BJ (cell line): ENCODE measurements around the gene PTGIS. TPM values are rescaled to one million over a fixed set of nuclear protein-coding genes. Genes with fewer than 3 reads are reported as not detected.
A peak's percentile ranks its signal among the peaks of the same experiment; 100 is the strongest.

Source experiments
- CTCF ChIA-PET: fragments of 350-600 bp; formaldehyde crosslinking; extraction: SDS; loops from one replicate; lab custom pipeline; 2021; ENCODE audit warnings: antibody characterized with exemption, inconsistent platforms; lab: Yijun Ruan, JAX
- POLR2A ChIA-PET: fragments of 300-600 bp; sonication (Branson Sonifier 250); formaldehyde crosslinking; extraction: SDS; loops from one replicate; lab custom pipeline; 2021; ENCODE audit warnings: antibody characterized with exemption; lab: Charles Lee
- DNase-seq: peaks from one replicate; pipeline ENCODE4 v3.0.0-alpha.2; 2011; ENCODE audit warnings: low read depth
- H3K27me3 ChIP-seq: 2 replicates; pipeline ENCODE4 v1.6.0; 2011; ENCODE audit warnings: low read length; ENCODE audit not compliant: control insufficient read depth, insufficient read depth
- H3K36me3 ChIP-seq: 2 replicates; pipeline ENCODE4 v1.5.1; 2011; ENCODE audit warnings: low read length; ENCODE audit not compliant: control insufficient read depth, insufficient read depth
- H3K4me3 ChIP-seq: 2 replicates; pipeline ENCODE4 v1.5.1; 2011; ENCODE audit warnings: low read depth, mild to moderate bottlenecking, control low read depth, low read length
- polyA plus RNA-seq: library from polyadenylated mRNA; depleted of rRNA; stranded (reverse); fragments of >200 nt; gene quantifications from 2 replicates; pipeline ENCODE4 v1.2.3, GENCODE V29; 2011
- TF ChIP-seq, protein P1 (sequence below): IDR thresholded peaks from 2 replicates; pipeline ENCODE4 v1.5.1; 2011; ENCODE audit warnings: low read depth, mild to moderate bottlenecking, control low read depth, inconsistent platforms, low read length, moderate library complexity; ENCODE audit not compliant: insufficient read depth

Gene PTGIS
- polyA plus RNA-seq, 1 experiment, result 39.0 TPM

DNA sequence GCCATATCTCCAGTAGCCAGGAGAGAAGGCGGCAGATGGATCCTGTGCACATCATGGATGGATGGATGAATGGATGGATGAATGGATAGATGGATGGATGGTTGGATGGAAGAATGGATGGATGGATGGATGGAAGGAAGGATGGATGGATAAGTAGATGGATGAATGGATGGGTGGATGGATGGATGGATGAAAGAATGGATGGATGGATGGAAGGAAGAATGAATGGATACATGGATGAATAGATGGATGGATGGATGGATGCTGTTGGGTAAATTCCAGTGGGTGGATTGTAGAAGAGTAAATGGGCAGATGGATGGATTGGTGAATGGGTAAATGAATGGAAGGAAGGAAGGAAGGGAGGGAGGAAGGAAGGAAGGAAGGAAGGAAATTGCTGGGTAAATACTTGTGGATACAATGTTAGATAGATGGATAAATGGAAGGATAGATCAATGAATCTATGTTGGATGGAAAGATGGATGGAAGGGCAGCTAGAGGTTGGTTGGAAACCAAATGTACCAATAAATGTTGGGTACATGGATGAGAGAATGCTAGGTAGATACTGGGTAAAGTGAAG, 19.5 kb downstream of the PTGIS start:
- H3K4me3 ChIP-seq, result no peak overlapping the region
- POLR2A ChIA-PET, result no interaction called here
- H3K27me3 ChIP-seq, result peaks cover 4% of the 10 kb centered on the region; the same call in 1 of the 2 replicates
- TF ChIP-seq, protein P1, sequence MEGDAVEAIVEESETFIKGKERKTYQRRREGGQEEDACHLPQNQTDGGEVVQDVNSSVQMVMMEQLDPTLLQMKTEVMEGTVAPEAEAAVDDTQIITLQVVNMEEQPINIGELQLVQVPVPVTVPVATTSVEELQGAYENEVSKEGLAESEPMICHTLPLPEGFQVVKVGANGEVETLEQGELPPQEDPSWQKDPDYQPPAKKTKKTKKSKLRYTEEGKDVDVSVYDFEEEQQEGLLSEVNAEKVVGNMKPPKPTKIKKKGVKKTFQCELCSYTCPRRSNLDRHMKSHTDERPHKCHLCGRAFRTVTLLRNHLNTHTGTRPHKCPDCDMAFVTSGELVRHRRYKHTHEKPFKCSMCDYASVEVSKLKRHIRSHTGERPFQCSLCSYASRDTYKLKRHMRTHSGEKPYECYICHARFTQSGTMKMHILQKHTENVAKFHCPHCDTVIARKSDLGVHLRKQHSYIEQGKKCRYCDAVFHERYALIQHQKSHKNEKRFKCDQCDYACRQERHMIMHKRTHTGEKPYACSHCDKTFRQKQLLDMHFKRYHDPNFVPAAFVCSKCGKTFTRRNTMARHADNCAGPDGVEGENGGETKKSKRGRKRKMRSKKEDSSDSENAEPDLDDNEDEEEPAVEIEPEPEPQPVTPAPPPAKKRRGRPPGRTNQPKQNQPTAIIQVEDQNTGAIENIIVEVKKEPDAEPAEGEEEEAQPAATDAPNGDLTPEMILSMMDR, result no peak
- peaks cover 8% of the 10 kb centered on the region for H3K36me3 ChIP-seq
- CTCF ChIA-PET, result interaction anchor here (6.8 kb wide), 1 partner anchor 60 kb away, joined by 50 read pairs; no protein-coding TSS in a partner anchor
- no peak for DNase-seq

DNA sequence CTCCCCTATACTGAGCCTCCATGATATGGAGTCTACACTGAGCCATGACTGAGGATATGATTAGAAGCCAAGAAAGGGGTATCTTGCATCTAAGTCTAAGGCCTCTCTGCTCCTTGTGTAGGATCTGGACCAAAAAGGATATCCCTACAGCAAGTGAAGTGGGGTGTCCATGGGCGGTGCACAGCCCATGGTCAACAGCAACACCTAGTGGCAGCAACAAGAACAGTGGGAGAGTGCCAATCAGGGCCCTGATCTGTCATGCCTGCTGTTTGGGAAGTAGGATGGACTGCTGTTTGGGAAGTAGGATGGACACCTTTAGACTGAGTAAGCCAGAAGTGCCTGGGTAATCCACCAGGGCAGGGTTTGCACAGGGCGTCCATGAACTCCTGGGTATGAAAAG, 22.4 kb downstream of the PTGIS start:
- Histone ChIP-seq H3K4me3 (no peak overlapping the region), H3K27me3 (peaks cover 4% of the 10 kb centered on the region; the same call in 1 of the 2 replicates), H3K36me3 (peaks cover 9% of the 10 kb centered on the region)
- DNase-seq, result no peak
- ChIA-PET POLR2A (no interaction called here), CTCF (interaction anchor here (0.9 to 12.8 kb wide), 3 partner anchors 13 to 82 kb away, joined by 3 to 485 read pairs (median 5); no protein-coding TSS in a partner anchor)
- TF ChIP-seq, protein P1, result peak; percentile 17; the same call in 1 of the 2 replicates

DNA sequence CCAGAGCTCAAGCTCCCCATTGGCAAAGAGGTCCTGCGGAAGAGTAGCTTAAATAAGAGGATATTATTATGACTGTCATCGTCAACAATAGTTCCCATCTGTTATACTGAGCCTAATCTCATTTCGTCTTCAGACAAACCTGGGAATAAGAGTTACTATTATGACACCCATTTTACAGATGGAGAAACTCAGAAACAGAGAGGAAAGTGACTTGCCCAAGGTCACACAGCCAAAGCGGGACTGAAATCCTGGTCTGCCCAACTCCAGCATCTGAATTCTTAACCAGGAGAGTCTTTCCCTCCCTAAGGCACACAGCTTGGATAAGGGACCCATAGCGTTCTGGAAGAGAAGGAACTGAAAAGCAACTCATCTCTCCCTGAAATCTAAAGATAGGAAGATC, 23.4 kb downstream of the PTGIS start:
- POLR2A ChIA-PET, result no interaction called here
- Histone ChIP-seq H3K4me3 (no peak overlapping the region), H3K36me3 (peaks cover 6% of the 10 kb centered on the region), H3K27me3 (peaks cover under 1% of the 10 kb centered on the region; the same call in 1 of the 2 replicates)
- TF ChIP-seq, protein P1, result no peak
- DNase-seq, result no peak
- CTCF ChIA-PET, result interaction anchor here (0.6 to 12.8 kb wide), 6 partner anchors 10 to 259 kb away, joined by 3 to 485 read pairs (median 46); no protein-coding TSS in a partner anchor

DNA sequence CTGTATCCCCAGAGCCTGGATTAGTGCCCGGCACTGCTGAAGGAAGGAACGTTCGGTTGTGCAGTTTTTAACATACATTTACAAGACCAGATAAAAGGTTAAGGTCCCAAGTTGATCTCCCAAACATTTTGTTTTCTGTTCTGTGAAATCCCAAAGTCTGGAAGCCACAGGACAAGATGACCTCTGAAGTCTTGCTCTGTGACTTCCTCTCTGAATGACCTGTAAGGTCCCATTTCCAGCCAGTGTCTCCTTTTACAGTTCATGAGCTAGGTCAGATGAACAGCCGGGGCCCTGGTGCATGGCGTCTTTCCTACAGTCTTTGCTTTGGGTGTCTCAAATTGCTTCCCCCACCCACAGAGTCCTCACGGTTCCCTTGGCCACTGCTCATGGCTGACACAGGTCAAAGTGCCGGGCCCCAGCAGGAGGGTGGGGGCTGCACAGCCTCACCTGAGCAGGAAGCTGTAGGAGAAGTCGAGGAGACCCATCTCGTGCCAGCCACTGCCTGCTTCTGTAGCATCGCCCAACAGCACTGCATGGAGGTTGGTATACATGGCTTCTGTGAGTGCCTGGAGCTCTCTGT, 24.0 kb downstream of the PTGIS start:
- Histone ChIP-seq H3K27me3 (no peaks in the 10 kb centered on the region), H3K36me3 (peaks cover 8% of the 10 kb centered on the region), H3K4me3 (no peak overlapping the region)
- POLR2A ChIA-PET, result no interaction called here
- CTCF ChIA-PET, result interaction anchor here (0.6 to 12.8 kb wide), 8 partner anchors 9 to 258 kb away, joined by 3 to 485 read pairs (median 20); no protein-coding TSS in a partner anchor
- DNase-seq, result no peak
- TF ChIP-seq, protein P1, result no peak
